ENCODE results near the gene DLGAP1.

DLGAP1 gene

DNA sequence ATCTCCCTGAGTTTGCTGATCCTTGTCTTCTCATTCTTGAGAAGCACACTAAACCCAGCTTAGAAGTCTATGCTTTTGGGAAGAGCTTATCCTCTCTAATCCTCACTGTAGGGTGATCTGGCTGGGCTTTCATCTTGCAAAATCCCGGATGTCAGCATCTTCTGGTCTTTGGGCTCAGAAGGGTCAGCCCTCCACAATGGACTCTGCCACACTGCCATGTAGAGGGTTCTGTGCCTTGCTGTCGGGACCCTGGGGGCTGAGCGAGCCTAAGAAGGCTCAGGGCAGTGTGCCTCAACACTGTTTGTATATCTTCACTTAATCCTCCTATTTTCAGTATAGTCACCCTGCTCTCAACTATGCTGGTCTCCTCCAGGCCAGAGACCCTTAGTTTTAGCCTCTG, 902.8 kb downstream of the DLGAP1 start:
- no peak for DNase-seq

DNA sequence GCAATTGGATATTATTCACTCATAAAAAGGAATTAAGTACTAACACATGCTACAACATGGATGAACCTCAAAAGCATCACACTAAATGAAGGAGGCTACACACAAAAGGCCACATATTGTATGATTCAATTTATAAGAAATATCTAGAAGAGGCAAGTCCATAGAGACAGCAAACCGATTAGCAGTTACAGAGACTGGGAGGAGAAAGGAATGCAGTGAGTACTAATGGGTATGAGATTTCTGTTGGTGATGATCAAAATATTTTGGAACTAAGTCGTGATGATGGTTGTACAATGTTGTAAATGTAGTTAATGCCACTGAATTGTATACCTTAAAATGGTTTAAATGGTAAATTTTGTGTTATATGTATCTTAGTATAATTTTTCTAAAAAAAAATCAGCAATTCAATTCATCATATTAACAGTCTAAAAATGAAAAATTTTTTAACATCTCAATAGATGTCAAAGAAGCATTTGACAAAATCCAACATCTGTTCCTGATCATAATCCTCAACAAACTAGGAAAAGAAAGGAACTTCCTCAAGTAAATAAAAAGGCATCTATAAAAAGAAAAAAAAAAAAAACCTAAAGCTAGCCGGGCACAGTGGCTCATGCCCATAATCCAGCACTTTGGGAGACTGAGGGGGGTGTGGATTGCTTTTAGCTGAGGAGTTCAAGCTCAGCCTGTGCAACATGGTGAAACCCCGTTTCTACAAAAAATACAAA, 907.1 kb downstream of the DLGAP1 start:
- no peak for DNase-seq

DNA sequence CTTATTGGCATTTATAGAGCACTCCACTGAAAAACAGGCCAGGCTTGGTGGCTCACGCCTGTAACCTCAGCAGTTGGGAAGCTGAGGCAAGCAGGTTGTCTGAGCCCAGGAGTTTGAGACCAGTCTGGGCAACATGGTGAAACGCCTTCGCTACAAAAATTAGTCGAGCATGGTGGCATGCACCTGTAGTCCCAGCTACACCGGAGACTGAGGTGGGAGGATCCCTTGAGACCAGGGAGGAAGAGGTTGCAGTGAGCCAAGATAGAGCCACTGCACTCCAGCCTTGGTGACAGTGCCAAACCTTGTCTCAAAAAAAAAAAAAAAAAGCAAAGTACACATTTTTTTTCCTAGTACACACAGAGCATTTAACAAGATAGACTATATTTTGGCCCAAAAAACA, 909.0 kb downstream of the DLGAP1 start:
- no peak for DNase-seq

DNA sequence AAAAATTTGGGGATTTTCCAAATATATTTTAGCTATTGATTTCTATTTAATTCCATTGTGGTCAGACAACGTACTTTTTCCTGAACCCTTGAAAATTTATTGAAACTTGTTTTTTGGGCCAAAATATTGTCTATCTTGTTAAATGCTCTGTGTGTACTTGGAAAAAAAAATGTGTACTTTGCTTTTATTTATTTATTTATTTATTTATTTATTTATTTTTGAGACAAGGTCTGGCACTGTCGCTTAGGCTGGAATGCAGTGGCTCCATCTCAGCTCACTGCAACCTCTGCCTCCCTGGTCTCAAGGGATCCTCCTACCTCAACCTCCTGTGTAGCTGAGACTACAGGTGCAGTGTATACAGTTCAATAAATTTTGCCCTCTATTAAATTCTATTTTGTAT, 910.6 kb downstream of the DLGAP1 start:
- no peak for DNase-seq

DNA sequence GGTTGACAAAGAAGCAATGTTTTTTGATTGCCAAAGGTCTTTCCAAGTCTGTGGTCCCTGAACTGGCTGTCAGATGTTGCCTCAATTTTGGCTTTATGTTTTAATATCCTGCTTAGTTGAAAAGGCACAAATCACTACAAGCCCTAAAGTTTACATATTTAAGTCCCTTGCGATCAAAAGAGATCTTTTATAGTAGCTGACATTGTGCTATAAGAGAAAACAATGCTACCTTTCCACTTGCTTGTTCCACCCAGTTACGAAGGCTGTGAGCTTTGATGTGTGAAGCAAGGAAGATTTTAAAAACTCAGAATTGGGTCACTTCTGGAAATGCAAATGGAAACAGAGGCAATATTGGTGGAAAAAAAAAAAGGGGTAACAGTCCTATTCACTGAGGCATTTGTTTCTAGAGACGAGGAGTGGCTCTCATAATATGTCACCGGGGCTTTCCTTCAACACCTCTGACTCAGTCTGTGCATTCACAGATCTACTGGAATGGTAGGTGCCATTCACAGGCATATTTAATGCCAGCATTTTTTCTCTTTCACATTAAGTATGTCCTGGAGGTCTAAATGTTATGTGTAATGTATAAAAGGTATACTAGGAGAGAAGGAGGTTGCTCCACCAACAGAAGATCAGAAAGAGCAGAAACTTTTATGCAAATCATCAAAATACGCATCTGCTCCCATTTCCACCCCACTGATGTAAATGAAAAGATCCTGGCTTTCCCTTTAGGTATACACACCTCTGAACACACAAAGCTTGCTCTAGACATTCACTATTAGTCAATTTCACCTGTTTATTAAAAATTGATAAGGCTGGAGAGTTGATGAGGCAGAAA, 913.3 kb downstream of the DLGAP1 start:
- DNase-seq, result no peak

DNA sequence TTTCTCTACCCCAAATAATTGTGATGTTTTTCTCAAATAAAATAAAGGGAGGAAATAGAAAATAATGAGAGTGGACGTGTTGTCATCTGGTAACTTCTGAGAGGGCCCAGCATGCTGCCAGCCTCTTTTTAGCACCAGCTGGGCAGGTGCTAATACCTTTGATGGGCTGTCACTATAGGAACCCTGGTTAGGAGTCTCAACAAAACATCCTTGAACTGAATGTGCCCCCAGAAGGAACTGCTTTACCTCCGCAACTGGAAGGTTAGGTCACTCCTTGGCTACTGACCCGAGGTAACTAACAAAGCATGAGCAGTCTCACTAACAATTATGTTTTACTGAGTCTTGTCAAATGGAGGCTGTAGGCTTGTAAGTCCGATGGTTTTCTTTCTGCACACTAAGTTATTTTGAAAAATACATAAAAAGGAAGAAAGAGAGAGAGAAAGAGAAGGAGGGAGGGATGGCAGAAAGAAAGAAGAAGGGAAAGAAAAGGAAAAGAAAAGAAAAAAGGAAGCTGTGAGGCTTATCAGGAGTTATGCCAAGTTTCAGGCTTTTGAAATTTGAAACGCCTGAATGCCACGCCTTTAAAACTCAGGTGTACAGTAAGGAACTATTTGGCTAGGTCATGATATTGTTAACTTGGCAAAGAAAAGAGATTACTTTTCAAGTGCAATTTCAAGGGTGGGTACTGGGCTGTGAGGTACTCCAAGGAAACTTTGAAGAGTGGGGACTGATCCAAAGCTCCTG, 914.1 kb downstream of the DLGAP1 start:
- no peak for DNase-seq

DNA sequence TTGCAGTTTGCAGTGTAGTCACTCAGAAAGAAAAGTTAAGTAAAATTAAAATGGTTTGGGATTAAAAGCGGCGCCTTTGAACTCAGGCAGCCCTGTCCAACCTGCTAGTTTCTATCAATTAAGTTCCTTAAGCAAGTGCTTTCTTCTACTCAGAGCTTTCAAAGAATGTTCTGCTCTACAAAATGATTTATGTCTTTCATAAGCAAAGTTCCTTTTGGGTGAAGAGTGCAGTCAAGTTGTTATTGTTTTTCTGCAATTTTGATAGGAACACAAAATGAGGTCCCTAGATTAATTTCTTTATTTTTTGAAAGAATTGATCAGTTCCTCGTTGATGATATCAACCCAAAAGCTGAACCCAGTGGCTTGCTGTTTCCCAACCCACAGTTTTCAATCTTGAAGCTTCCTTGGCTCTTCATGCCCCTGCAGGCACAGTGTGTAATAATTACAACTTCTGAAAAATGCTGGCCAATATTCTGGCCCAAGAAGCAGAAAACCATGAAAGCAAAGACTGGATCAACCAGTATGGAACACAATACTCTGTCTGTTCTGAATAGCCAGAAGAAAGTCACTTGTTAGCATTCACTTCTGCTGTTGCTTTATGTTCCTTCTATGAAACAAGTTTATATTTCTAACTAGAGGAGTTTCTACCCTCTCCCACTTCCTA, 916.0 kb downstream of the DLGAP1 start:
- DNase-seq, result no peak

DNA sequence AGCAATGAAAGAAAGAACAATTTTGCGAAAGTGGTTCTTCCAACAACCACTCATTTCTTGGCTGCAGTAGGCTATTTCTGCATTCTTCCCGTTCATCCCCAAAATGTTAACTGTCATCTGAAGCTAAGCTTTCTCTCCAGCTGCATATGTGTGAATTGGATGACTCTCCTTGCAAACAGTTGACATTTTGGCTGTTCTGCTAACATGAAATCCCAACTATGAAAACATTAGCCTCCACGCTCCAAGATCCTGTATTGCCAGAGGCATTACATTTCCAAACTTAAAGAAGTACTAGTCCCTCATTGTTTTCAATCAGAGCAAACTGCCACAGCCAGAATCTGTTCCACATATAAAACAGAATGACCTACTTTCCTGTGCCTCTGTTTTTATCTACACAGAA, 916.7 kb downstream of the DLGAP1 start:
- no peak for DNase-seq

DNA sequence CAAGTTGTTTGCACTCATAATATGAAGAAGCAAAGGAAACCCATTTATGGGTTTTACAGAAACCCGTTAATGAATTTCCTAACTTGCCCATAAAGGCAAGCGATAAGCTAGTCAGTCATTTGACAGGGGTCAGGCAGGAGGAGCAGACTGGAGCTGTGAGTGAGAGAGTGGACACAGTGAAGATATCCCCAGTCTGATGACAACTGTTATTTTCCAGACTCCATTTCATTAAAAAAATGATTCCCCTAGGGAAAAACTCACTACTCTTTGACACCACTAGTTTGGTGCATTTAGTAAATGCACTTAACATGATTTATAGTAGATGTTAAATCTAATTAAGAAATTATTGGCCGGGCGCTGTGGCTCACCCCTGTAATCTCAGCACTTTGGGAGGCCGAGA, 924.3 kb downstream of the DLGAP1 start:
- no peak for DNase-seq

DNA sequence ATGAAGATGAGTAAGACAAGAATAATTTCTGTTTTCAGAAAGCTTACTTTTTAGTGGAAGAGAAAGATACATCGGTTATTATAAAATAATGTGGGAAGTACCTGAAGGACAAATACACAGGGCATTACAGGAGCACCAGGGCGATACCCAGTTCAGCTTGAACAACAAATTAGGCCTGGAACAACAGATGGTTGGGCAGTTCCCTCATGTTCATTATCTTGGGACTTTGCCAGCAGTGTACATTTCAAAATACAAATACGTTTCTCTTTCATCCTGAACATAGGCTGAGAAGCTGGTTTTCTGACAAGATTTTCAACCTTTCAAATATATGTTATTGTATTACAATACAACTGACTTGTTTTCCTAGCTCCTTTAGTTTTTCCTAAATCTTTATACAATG, 925.5 kb downstream of the DLGAP1 start:
- no peak for DNase-seq

DNA sequence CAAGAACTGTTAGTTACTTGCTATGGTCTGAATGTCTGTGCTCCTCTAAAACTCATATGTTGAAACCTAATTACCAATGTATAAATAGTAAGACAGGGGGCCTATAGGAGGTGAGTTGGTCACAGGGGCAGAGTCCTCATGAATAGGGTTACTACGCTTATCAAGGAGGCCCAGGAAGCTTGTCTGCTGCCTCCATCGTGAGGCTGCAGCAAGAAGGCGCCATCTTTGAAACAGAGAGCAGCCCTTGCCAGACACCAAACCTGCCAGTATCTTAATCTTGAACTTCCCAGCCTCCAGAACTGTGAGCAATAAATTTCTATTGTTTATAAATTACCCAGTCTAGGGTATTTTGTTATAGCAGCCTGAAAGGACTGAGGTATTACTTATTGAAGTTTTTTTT, 926.0 kb downstream of the DLGAP1 start:
- DNase-seq, result no peak

DNA sequence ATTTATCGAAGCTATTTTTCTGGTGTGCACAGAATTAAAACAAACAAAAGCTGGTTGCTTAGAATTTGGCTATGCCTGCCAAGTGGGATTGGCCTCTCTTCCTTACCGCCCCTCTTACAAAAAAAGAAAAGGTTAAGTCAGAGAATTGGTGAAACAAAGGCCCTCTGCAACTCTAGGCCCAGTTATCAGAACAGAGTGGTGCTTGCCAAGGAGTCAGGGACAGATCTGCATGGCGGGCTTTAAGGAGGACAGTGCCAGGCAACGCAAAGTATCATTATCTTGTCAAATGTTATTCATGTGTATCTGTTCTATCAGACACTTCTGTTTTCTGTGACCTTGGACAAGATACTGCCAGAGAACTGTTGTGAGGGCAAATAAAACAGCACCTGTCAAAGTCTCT, 926.9 kb downstream of the DLGAP1 start:
- no peak for DNase-seq

DNA sequence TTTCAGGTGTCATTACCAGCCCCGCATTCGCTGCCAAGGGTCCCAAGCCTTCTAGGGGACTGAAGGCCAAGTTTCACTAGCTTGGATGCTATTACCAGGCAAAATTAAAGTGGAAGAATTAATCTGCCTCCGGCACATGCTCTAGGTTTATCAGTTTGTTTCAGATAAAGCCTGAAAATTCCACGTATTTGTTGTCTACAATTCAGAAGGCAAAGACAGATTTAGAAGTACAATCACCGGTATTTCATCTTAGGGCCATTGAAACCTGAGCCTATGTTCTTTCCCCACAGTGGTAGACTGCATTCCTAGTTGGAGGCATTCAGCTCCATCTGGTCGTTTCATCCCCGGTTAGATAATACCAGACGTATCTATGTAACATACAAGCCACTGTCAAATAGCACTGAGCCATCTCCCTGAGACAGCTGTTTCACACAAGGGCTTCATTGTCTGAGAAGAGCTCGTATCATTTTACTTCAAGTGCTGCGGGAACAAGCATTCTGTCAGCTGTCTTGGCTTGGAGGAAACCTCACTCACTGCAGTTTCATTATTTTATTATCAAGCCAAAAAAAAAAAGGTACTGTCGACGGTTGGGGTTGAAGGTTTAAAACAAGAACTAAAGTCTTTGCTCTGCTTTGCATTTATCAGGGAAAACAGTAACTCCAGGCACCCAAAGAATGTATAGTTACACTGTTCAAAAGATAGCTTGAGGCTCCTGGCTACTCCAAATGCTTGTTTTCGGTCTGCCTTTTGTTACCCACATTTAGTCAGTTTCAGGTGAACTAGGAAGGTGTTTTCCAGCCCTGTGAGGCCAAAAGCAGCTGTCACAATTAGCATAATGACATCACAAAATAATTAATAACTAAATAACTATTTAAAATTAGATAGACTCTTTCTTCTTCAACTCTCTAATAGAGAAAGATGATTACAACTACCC, 928.4 kb downstream of the DLGAP1 start:
- DNase-seq, result no peak

DNA sequence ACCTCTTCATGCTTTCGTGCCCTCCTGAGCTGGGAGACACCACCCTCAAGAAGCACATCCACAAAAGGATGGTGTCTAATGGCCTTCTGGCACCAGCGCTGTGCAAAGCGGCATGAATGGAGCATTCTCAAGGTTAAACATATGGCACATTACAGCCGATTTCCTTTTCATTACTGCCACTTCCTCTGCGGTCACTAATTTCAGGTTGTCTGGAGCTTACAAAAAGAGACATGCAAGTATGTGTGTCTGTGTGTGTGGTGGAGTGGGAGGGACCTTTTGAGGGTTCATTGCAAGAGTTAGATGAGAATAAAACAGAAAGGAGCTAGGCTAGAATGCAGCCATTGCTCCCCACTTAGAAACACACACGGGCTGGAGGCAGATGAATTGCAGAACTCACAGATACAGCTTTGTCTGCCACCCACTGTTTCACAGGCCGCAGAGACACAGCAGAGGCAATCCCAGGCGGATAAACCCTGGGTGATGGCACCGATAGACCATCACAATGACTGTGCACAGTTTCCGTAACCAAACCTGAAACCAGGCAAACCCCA, 929.2 kb downstream of the DLGAP1 start:
- peak; percentile 88 for DNase-seq

DNA sequence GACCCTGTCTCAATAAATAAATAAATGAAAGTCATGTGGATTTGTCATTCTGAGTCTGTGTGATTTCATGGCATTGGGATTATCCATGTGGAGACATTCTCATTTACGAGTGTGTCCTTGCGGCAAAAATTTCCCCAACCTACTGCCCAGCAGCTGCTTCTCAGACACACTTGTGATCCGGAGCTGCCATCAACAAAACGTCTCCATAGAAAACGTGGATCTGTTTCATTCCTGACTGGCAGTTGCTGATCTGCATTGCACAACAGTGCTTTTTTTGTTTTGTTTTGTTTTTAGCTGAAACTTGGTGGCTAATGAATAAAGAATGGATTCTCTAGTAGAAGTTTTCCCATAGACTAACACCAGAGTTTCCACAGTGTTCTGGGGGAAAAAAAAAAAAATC, 930.4 kb downstream of the DLGAP1 start:
- no peak for DNase-seq

DNA sequence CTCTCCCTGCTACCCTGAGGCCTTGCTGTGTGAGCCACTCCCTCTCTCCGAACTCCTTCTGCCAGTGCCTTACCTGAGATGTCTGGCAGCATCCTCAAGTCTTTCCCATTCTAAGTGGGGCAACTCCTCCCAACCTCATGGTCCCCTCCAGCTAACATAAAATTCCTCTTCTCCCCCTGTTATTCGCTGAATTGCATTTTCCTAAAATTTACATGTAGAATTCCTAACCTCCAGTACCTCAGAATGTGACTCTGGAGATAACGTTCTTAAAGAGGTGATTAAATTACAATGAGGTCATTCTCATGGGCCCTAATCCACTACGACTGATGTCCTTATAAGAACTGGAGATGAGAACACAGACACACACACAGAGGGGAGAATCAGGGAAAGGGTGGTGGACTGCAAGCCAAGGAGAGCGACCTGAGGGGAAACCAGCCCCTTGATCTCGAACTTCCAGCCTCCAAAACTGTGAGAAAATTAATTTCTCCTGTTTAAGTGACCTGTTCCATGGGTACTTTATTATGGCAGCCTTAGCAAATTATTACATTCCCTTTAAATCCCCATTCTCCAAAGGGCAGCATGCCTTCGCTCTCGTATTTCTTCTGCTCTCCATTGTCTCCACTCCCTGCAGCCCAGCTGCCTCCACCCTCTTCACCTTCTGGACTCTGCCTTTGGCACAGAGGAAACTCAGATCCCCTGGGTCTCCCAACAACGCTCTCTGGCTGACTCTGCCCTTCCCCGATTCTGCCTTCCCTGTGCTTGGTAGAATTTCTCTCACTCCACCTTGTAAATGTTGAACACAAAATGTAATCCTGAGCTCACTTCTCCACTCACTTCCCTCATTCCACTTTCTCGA, 934.6 kb downstream of the DLGAP1 start:
- no peak for DNase-seq

DNA sequence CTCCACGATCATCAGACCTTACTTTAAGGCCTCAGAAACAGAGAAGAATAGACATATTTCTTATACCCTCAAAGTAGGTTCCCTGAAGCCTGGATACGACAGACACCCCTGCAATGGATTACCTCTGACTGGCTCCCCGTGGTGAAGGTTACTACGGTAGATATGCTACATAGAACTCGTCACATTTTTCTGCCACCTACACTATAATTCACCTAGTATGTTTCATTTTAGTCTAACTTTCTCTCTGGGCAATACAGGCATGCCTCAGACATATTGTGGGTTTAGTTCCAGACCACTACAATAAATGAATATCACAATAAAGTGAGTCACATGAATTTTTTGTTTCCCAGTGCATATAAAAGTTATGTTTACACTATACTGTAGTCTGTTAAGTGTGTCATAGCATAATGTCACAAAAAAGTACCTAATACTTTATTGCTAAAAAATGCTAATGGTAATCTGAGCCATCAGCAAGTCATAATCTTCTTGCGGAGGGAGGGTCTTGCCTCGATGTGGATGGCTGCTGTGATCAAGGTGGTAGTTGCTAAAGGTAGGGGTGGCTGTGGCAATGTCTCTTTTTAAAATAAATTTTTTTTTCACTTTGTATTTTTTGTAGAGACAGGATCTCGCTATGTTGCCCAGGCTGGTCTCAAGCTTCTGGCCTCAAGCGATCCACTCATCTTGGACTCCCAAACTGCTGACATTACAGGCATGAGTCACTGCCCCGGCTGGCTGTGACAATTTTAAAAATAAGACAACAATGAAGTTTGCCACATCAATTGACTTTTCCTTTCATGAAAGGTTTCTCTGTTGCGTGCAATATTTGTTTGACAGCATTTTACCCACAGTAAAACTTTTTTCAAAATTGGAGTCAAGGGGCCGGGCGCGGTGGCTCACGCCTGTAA, 940.5 kb downstream of the DLGAP1 start:
- DNase-seq, result no peak

DNA sequence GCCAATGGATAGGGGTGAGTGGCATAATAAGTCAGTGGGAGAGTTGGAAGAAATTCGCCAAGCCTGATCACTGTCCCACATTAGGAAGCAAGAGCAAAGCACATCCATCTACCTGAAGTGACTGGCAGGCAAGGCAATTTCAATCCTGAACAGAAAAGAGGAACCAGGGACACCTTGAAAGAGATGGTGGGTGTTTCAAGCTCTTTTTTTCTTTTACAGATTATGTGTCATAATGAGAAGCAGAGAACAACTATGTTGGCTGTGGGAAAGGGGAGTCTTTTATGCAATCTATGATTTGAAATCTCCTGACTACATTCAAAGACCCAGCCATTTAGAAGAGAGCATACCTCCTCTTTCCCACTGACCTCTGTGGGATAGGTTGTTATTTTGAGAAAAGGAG, 941.6 kb downstream of the DLGAP1 start:
- no peak for DNase-seq

DNA sequence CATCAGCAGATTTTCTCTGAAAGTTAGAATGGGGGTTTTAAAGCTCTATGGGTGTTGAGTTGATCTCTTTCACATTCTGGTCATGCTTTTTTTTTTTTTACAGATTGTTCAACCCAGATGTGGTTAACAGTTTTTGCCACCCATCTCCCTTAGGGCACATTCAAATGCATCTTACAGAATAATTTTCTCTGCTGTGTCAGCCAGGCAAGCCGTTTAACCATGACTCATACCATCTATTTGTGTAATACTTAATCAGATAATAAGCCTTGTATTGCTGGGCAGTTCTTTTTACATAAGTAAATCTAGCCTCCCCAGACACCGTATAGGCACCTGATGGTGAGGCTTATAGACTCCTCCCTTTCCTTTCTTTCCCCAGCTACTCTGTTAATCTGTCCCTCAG, 943.1 kb downstream of the DLGAP1 start:
- DNase-seq, result no peak

DNA sequence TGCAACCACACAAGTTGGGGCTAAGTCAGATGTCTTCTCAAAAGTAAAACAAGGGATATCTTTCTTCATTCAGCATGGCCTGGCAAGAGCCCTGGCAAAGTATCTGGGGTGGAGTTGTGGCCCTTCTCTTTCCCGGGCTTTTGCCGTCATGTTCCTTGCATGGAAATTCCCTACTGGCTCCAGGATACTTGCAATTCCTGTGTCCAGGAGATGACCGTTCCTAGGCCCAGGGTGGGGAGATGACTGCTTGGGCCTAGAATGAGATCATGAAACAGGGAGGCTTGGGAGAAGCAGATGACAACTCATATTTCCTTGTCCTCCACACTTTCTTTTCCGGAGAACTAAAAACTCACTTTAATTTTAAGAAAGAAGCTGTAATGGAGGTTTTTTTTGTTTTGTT, 944.2 kb downstream of the DLGAP1 start:
- DNase-seq, result no peak

Measured in GDM1 (cell line).